MG63 (cell line): ENCODE data around the gene TANK. TPM values are rescaled to one million over a fixed set of nuclear protein-coding genes. Genes with fewer than 3 reads are reported as not detected.
"Not testable (repeated sequence)": the region's sequence is repeated elsewhere in the genome, so short reads cannot be mapped to it uniquely, and the experiment has no call there.

Source experiments
- DNase-seq: peaks from one replicate; pipeline ENCODE4 v3.0.0-alpha.2; 2020
- H3K27me3 ChIP-seq: fragments of 250-450 bp; sonication (Bioruptor Pico); 2 replicates; pipeline ENCODE4 v1.5.1; 2020; ENCODE audit warnings: mild to moderate bottlenecking, moderate library complexity
- H3K36me3 ChIP-seq: fragments of 250-450 bp; sonication (Bioruptor Pico); 2 replicates; pipeline ENCODE4 v1.5.1; 2020; ENCODE audit warnings: mild to moderate bottlenecking, moderate library complexity
- H3K4me3 ChIP-seq: fragments of 250-450 bp; sonication (Bioruptor Pico); 2 replicates; pipeline ENCODE4 v1.5.1; 2020; ENCODE audit warnings: mild to moderate bottlenecking, moderate library complexity
- H3K9me3 ChIP-seq: fragments of 250-450 bp; sonication (Bioruptor Pico); 2 replicates; pipeline ENCODE4 v1.5.1; 2020; ENCODE audit warnings: mild to moderate bottlenecking, moderate library complexity
- total RNA-seq: library from RNA; depleted of rRNA; stranded (reverse); fragments of >200 nt; shearing (Covaris generic); gene quantifications from 2 replicates; pipeline ENCODE4 v1.2.3, GENCODE V29; 2014; ENCODE audit warnings: low replicate concordance

TANK gene
- total RNA-seq, 1 experiment from 2014 or later: 30.7 TPM

DNA sequence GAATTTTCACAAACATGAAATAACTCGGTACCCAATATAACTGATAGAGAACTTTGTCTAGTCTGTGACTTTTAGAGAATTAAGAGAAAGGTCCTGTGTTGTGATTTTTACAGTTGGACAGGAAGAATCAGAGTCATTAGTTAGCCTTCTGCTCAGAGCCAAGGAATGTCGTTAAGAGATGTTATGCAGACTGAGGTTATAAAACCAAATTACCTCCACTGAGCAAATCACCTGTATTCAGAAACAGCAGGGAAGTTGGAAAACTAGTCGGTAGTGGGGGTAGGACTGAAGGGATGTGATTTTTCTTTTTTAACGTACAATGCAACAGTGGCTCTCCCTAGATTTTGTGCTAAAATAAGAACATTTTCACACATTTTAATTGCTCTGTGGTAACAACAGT lies 18.5 kb downstream of the TANK start:
- Histone ChIP-seq H3K4me3 (no peak overlapping the region), H3K36me3 (peaks cover 29% of the 10 kb centered on the region), H3K9me3 (no peaks in the 10 kb centered on the region), H3K27me3 (no peaks in the 10 kb centered on the region)
- DNase-seq: no peak

DNA sequence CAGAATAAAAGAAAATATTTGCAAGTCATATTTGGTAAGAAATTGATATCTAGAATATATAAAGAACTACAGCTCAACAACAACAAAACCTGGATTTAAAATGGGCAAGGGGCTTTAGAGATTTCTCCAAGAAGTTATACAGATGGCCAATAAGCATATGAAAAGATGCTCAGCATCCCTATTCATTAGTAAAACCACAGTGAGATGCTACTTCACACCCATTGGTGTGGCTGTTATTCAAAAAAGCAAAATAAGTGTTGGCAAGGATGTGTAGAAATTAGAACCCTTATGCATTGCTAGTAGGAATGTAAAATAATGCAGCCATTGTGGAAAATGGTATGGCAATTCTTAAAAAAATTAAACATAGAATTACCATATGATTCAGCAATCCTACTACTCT lies 29.8 kb downstream of the TANK start:
- DNase-seq: no peak

DNA sequence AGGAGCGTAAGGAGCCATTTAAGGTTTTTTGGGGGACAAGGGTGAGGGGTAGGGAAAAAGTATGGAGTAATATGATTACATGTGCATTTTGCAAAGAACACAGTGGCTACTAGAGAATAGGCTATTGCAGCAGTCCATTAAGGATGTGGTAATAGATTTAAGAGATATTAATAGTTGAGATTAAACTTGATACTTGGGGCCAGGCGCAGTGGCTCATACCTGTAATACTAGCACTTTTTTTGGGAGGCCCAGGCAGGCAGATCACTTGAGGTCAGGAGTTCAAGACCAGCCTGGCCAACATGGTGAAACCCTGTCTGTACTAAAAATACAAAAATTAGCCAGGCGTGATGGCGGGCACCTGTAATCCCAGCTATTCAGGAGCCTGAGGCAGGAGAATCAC lies 35.4 kb downstream of the TANK start:
- H3K36me3 ChIP-seq: peaks cover 37% of the 10 kb centered on the region
- not testable (repeated sequence) for H3K27me3 ChIP-seq, H3K4me3 ChIP-seq, DNase-seq, H3K9me3 ChIP-seq

More for the DNA sequence above, 29.8 kb downstream of the TANK start:
- no peak overlapping the region for H3K4me3 ChIP-seq
- H3K9me3 ChIP-seq: no peaks in the 10 kb centered on the region
- H3K36me3 ChIP-seq: peaks cover 34% of the 10 kb centered on the region
- no peaks in the 10 kb centered on the region for H3K27me3 ChIP-seq

DNA sequence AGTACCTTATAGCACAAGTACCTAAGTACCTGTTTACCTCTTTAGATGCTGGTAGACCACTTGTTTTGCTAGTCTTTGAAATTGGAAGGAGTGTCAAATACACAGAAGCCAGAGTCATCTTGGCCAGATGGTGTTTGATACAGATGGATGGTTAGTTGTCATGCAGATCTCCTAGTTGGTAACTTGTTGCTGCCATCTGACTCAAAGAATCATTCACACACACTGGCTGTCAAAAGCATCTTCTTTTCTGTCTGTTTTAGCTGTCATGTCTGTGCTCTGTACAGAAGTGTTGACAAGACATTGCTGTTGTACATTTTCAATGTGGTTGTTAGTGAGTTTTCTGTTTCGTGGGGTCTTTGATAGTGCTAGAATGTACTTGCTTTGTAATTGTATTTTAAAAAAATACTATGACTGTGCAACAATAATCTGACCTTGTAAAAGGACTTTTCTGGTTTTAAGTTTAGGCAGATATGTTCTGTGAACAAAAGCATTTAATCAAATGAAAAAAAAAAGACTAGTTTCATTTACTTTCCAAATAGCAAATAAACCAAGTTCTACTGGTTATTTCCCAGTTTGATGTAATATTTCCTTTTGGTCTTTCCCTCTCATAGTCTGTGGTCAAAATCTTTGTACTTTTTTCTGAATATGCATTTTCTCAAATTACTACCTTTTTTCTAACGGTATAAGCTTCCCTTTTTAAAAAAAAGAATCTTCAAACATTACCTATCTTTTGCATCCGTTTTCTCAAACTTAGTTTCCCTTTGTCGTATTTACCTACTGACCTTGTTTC lies 39.9 kb downstream of the TANK start:
- H3K9me3 ChIP-seq: no peaks in the 10 kb centered on the region
- H3K4me3 ChIP-seq: no peak overlapping the region
- no peaks in the 10 kb centered on the region for H3K27me3 ChIP-seq
- peaks cover 26% of the 10 kb centered on the region for H3K36me3 ChIP-seq
- DNase-seq: no peak

DNA sequence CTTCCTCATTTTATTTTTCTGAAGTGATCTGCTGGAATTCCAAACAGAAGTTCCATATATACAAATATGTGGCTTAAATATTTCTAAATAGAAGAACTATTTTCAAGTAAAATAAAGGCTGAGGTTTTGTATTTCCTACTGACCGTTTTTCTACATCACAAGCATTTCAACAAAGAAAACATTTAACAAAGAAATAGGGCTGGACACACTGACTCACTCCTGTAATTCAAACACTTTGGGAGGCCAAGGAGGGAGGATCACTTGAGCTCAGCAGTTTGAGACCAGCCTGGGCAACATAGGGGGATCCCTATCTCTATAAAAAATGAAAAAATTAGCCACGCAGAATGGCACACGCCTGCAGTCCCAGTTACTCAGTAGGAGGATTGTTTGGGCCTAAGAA lies 44.6 kb downstream of the TANK start:
- Histone ChIP-seq H3K36me3 (peaks cover 15% of the 10 kb centered on the region), H3K27me3 (no peaks in the 10 kb centered on the region), H3K4me3 (no peak overlapping the region), H3K9me3 (no peaks in the 10 kb centered on the region)
- DNase-seq: no peak

DNA sequence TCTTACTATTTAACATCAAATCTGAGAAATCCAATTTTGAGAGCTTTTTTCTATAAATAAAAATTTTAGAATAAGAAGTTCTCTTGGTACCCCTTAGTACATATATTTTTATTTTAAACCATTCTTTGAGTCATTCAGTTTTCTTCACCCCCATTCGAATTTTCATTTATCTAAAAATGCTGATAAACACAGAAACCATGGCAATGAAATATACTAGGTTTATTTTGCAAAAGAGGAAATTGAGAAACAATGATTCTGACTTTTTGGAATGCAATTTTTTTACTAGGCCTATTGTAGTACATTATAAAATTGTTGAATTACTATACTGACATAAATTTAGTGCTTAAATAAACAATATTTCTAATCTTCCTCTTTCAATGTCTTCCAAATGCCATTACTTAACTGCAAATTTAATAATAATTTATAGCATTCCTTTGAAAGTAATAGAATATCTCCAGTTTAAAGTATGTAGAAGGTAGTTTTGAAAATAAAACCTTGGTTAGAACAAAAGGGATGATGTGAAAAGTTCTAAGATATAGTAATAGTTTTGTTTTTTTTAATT lies 46.3 kb downstream of the TANK start:
- Histone ChIP-seq H3K36me3 (peaks cover 15% of the 10 kb centered on the region), H3K9me3 (no peaks in the 10 kb centered on the region), H3K4me3 (no peak overlapping the region), H3K27me3 (no peaks in the 10 kb centered on the region)
- no peak for DNase-seq

DNA sequence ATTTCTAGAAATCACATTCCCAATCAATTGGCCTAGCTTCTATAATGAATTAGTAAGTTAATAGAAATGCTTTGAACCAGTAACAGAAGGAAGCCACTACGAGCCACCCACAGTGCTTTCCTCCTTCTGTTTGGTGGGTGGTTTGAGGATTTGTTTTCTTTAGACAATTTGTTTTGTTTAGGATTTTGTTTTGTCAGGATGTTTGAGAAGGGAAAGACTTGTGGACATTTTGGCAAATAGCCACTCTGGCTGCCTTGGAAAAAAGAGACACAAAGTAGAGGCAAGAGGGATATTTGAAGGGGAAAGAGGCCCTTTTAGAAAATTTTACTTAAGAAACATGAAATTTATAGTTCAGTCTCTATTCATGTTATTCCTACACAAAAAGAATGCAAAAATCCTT lies 47.7 kb downstream of the TANK start:
- Histone ChIP-seq H3K36me3 (peaks cover 19% of the 10 kb centered on the region), H3K27me3 (no peaks in the 10 kb centered on the region), H3K9me3 (no peaks in the 10 kb centered on the region), H3K4me3 (no peak overlapping the region)
- no peak for DNase-seq

DNA sequence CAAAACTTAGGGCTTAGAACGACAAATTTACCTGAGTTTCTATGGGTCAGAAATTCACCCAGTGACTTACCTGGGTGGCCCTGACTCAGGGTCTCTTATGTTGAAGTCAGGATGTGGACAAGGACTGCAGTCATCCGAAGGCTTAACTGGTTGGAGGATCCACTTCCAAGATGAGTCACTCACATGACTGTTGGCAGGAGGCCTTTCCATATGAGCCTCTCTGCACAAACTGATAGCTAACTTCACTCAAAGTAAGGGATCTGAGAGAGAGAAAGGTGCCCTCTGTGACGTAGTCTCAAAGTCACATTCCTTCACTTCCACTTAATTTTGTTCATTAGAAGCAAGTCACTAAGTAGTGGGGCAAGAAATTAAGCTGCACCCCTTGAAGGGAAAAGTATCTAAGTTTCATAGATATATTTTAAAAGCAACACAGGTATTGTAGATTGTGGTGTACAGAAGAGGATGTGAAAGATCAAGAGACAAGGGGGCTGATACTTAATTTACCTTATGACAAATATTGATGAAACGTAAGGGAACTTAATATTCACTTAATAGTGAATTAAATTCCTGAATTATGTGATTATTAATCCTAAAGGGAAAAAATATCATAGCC lies 48.4 kb downstream of the TANK start:
- no peaks in the 10 kb centered on the region for H3K9me3 ChIP-seq
- peaks cover 19% of the 10 kb centered on the region for H3K36me3 ChIP-seq
- no peaks in the 10 kb centered on the region for H3K27me3 ChIP-seq
- DNase-seq: peak; percentile 76
- H3K4me3 ChIP-seq: no peak overlapping the region

DNA sequence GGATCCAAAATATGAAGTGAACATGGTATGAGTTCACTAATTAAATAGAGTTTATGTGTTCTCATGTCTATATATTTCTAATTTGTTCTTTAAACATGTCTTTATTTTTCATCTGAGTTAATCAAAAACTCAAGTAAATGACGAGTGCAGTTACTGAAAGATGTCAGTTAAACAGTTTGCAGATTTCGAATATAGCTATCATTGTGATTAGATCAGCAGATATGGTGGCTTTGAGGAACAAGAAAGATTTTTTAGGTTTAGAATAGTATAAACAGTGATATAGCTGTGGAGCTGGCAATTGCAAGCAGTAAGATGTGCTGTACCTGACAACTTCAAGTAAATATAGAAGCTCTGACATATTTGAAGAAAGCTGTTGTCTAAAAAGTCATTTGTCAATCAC lies 49.7 kb downstream of the TANK start:
- Histone ChIP-seq H3K9me3 (no peaks in the 10 kb centered on the region), H3K36me3 (peaks cover 15% of the 10 kb centered on the region), H3K4me3 (no peak overlapping the region), H3K27me3 (no peaks in the 10 kb centered on the region)
- DNase-seq: no peak

DNA sequence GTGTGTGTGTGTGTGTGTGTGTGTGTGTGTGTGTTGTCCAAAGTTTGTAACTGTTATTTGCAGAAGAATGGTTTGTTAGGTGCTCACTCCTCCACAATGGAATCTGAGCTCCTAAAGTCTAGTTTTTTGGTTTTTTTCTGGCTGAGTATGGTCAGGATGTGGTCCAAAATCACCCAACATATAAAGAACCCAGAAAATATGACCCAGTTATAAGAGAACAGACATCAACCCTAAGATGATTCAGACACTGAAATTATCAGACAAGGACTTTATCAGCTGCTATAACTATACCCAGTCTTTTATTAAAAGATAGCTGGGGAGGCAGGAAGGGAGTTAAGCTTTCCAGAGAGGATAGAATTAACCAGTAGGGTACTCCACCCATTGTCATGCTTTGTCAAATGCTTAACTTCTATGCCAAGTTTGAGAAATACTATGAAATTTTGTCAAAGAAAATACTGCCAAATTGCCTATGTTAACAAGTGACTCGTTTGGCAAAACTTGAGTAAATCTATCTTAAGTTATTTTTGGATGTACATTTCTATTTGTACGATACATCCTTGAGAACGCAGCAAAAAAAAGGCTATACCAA lies 57.5 kb downstream of the TANK start:
- H3K4me3 ChIP-seq: no peak overlapping the region
- no peak for DNase-seq
- H3K27me3 ChIP-seq: no peaks in the 10 kb centered on the region
- H3K9me3 ChIP-seq: no peaks in the 10 kb centered on the region
- H3K36me3 ChIP-seq: peaks cover 3% of the 10 kb centered on the region

DNA sequence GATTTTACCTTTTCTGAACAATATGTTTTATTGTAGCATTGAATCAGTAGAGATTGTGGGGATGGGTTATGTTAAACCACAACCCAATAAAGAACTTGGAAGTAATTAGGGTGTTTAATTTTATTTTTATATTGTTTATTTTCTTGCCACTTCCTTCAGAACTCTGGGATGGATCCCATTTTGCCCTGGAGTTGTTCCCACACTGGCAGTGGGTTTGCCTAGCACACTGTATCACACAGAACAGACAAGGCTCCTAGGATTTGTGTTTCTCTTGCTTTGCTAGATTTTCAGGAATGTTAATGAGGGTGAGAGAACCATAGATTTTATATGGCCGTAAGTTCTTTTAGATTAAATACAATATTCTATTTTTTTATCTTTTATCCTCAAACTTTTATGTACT lies 59.0 kb downstream of the TANK start:
- Histone ChIP-seq H3K9me3 (no peaks in the 10 kb centered on the region), H3K27me3 (no peaks in the 10 kb centered on the region), H3K36me3 (no peaks in the 10 kb centered on the region; the same call in none of the 2 replicates), H3K4me3 (no peak overlapping the region)
- no peak for DNase-seq

DNA sequence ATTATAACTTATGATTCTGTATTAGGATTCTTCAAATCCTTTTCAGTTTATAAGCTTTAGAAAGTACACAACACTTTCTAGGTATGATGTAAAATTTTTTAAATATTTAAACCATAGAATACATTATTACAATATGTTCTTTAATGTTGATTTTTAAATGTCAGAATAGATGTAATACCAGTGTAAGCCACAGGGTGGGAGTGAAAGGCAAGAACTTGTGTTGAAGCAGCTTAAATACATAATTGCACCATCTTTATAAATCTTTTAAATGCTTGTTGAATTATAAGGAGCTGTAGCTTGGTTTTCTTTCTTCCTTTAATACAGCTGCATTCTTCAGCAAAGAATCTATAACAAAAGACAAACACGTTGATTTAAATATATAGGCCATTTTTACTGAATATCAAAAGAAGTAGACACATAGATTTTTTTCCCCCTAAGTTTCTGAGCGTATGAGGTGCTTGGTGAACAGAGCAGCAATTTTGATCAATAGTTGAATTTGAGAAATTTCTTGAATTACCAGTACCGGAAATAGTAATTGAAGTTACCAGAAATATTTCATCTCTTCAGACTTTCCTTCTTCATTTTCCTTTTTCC lies 63.0 kb downstream of the TANK start:
- H3K4me3 ChIP-seq: no peak overlapping the region
- H3K9me3 ChIP-seq: no peaks in the 10 kb centered on the region
- no peaks in the 10 kb centered on the region for H3K27me3 ChIP-seq
- H3K36me3 ChIP-seq: peaks cover 18% of the 10 kb centered on the region
- DNase-seq: no peak

DNA sequence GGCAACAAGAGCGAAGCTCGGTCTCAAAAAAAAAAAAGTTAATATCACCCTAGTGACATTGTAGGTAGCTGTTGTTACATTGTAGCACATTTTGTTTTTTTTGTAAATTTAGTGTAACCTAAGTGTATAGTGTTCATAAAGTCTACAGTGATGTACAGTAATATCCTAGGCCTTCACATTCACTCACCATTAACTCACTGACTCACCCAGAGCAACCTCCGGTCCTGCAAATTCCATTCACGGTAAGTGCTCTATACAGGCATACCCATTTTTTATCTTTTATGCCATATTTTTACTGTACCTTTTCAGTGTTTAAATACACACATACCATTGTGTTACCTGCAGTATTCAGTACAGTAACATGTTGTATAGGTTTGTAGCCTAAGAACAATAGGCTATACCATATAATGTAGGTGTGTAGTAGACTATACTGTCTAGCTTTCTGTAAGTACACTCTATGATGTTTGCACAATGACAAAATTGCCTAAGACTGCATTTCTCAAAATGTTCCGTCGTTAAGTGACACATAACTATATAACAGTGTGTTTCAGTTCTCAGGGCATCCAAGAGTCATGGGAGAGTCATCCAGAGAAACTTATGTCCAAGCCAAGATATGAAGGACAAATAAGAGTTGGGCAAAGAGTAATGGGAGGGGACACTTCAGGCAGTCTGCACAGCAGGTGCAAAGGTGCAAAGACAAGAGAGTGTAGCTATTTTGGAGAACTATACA lies 68.4 kb downstream of the TANK start:
- Histone ChIP-seq H3K27me3 (no peaks in the 10 kb centered on the region), H3K4me3 (no peak overlapping the region), H3K36me3 (peaks cover 24% of the 10 kb centered on the region), H3K9me3 (no peaks in the 10 kb centered on the region)
- DNase-seq: no peak

DNA sequence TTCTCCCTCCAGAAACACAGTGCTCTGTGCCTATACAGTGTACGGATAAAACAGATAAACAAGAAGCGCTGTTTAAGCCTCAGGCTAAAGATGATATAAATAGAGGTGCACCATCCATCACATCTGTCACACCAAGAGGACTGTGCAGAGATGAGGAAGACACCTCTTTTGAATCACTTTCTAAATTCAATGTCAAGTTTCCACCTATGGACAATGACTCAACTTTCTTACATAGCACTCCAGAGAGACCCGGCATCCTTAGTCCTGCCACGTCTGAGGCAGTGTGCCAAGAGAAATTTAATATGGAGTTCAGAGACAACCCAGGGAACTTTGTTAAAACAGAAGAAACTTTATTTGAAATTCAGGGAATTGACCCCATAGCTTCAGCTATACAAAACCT lies 70.7 kb downstream of the TANK start:
- Histone ChIP-seq H3K27me3 (no peaks in the 10 kb centered on the region), H3K4me3 (no peak overlapping the region), H3K9me3 (no peaks in the 10 kb centered on the region), H3K36me3 (peaks cover 14% of the 10 kb centered on the region)
- DNase-seq: no peak

DNA sequence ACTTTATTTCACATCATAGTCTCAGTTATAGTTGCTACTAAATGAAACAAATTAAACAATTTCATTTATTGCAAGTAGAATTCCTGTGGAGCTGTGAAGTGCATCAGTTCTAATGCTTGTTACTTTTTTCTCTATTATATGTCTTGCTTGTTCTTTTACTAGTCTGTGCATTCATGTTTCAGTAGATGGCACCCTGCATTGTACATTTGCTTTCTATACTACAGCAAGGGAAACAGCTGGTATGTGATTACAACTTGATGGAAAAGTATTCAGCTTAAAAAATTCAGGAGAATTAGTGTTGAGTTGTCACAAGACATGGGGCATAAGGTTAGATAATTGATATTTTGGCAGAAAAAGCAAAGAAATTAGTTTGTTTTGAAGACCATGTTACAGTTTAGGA lies 72.3 kb downstream of the TANK start:
- no peak for DNase-seq
- peaks cover 13% of the 10 kb centered on the region for H3K36me3 ChIP-seq
- no peak overlapping the region for H3K4me3 ChIP-seq
- H3K27me3 ChIP-seq: no peaks in the 10 kb centered on the region
- H3K9me3 ChIP-seq: no peaks in the 10 kb centered on the region

DNA sequence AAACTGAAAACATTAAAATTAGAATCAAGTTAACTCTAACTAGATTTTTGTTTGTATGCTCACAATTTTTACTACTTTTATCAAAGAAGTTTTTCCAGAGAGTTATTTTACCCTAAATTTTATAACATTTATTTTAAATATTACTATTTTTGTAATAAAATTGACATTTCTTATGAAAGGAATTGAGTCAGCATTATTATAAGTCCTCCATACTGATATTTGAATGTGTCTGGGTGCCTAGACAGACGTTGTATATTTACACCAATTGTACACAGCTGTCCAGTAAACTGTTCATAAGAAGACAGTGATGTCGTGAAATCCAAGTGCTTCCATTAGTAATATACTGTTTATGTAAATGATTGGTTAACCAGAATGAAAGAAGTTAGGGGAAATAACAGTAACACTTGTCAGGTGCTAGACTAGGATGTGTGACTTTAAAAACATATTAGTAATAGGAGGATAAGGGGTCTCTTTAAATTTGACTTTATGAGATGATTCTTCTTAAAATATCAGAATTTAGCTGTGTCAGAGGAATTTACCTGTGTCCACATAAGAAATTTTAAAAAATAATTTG lies 73.7 kb downstream of the TANK start:
- peaks cover 5% of the 10 kb centered on the region for H3K36me3 ChIP-seq
- no peaks in the 10 kb centered on the region for H3K9me3 ChIP-seq
- no peaks in the 10 kb centered on the region for H3K27me3 ChIP-seq
- DNase-seq: no peak
- H3K4me3 ChIP-seq: no peak overlapping the region
